Heart right ventricle (tissue), 16 donors: ENCODE results near the gene METTL21C. TPM values are rescaled to one million over a fixed set of nuclear protein-coding genes. Genes with fewer than 3 reads are reported as not detected.

ENCODE experiments used
- ATAC-seq, 8 donors: fragments of 200-7000 bp; cut with Tn5 transposase; one replicate each; pipeline ENCODE4 v1.9.1; 2020; ENCODE audit warnings: mild to moderate bottlenecking in 8 of 8, moderate library complexity in 8 of 8, moderate number of reproducible peaks in 1 of 8
- DNase-seq, 2 donors: peaks; one replicate each; pipeline ENCODE4 v3.0.0-alpha.2; 2020
- H3K27ac ChIP-seq, 10 donors: fragments of 200-600 bp; sonication (generic) in 2 of 10; one replicate each; pipeline versions ENCODE4 v1.5.0 to v1.8.0; 2020 to 2022; ENCODE audit warnings: mild to moderate bottlenecking in 3 of 10
- H3K27me3 ChIP-seq, 7 donors: fragments of 200-600 bp; one replicate each; pipeline ENCODE4 v1.8.0; 2021 to 2022; ENCODE audit warnings: mild to moderate bottlenecking in 2 of 7
- H3K36me3 ChIP-seq, 9 donors: fragments of 200-600 bp; sonication (generic) in 1 of 9; one replicate each; pipeline versions ENCODE4 v1.5.0 to v1.8.0; 2020 to 2022; ENCODE audit warnings: mild to moderate bottlenecking in 2 of 9
- H3K4me1 ChIP-seq, 9 donors: fragments of 200-600 bp; sonication (generic) in 1 of 9; one replicate each; pipeline versions ENCODE4 v1.5.0 to v1.8.0; 2020 to 2022; ENCODE audit warnings: mild to moderate bottlenecking in 4 of 9
- H3K4me3 ChIP-seq, 10 donors: fragments of 200-600 bp; sonication (generic) in 2 of 10; one replicate each; pipeline versions ENCODE4 v1.5.0 to v1.8.0; 2020 to 2022; ENCODE audit warnings: mild to moderate bottlenecking in 7 of 10, moderate library complexity in 2 of 10
- H3K9me3 ChIP-seq, 11 donors: fragments of 200-600 bp in 10 of 11; sonication (generic) in 2 of 11; one replicate each; pipeline versions ENCODE4 v1.5.0 to v1.8.0; 2013 to 2022; ENCODE audit warnings: mild to moderate bottlenecking in 2 of 11, control low read depth in 1 of 11, moderate library complexity in 1 of 11
- CTCF ChIP-seq, 9 donors: fragments of 200-600 bp; sonication (generic) in 2 of 9; IDR thresholded peaks; one replicate each; pipeline versions ENCODE4 v1.5.0 to v1.8.0; 2021 to 2022; ENCODE audit warnings: antibody characterized with exemption in 9 of 9, mild to moderate bottlenecking in 5 of 9, moderate library complexity in 1 of 9
- WGBS, 2 donors: extraction: QIAGEN DNeasy Blood & Tissue Kit; methylation state at CpG; one replicate each; pipeline ENCODE4 v1.1.7; 2013; ENCODE audit warnings: inconsistent platforms in 1 of 2; 5-methylcytosine and 5-hydroxymethylcytosine counted together
- intact Hi-C, 10 donors: fragments of 100-400 bp; cut with DNase I; formaldehyde crosslinking; loops; one replicate each; pipeline versions ENCODE4 v1.11.1 to v1.14.2; 2022
- polyA plus RNA-seq, 2 donors: library from polyadenylated mRNA; stranded (reverse); fragments of 200-250 nt; gene quantifications; one replicate each; pipeline ENCODE4 v1.2.3, GENCODE V29; 2013
- total RNA-seq, 10 donors: library from RNA; stranded (reverse); fragmentation: NEBNext Ultra II Directional in 3 of 10; extraction: Animal tissue kit (Norgen Biotek cat#: 25700) in 3 of 10; gene quantifications; one replicate each; pipeline versions ENCODE4 v1.2.1 to v1.2.4, GENCODE V29; 2021 to 2023
- donor health status: Arrhythmogenic right ventricular cardiomyopathy.
- donor health status: ischemic (EF 13 %, LVEDD 7.1; RV severe dilation, severe dysfunction).
- donor health status: healthy with polysubstance abuse.
- donor health status: DM: no; HTN: yes; CAD: no.
- donor health status: DM: no; HTN: no; CAD: no.
- donor health status: ischemic (EF 25% LVEDD 6.9; RV normal size, moderate dysfunction).
- donor health status: ischemic (EF 25% LVEDD 5.7; RV mildly dilated, moderate dysfunction).
- donor health status: healthy.
- donor health status: DM: yes; HTN: yes; CAD: no.
- donor health status: Ischemic cardiomyopathy.
- donor health status: ischemic (EF 35%, LVEDD 5.7; RV mildly dilated, moderate dysfunction).
- donor health status: nonischemic (EF 11% LVEDD 7.7; RV severe dilation, severe dysfunction).
- donor health status: DM: yes; HTN: yes; CAD: no.
- donor health status: PGD.
- donor health status: ischemic (EF 29% LVEDD 5.4; RV normal size, mild dysfunction).
- donor health status: nonischemic (EF 23%, LVEDD 6.1; RV moderate dilation, normal function).

The METTL21C gene
- total and polyA plus RNA-seq, 12 donors = not detected

DNA sequence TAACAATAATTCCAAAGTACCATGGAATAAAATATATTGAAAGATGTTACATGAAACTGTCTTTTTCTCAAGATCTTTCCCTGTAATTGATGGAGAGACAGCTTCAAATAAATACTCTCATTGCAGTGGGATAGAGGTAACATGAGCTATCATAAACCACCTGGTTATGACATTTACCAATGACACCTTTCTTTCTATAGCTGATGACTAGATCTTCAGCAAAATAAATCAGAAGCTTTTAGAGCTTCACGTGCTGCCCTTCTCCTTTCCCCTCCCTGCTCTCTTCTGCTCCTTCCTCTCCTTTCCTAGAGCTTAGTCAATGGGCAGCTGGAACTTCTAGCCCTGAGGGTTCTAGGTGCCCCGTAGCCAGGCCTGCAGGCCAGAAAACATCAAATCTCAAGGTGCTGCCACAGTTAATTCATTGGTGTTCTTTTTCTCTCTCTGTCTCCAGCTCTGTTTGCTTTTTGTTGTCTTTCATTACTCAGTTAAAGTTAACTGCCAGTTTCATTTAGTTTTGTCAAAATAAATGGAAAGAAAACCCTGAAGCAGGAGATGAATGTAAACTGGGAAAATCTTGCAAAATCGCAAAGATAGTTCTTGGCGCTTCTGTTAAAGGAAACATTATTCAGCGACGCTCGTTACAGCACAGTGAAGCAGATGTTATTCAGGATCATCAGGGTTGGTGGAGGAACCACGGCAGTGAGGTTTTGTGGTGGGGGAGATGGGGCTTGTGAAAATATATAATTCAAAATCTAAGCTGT, 8.3 kb upstream of the METTL21C start:
- H3K27ac ChIP-seq = no peak overlapping the region
- ATAC-seq = no peak

GRCh38 chr13:102701331-102701730, 6.5 kb upstream of the METTL21C start:
- TF ChIP-seq CTCF (IDR thresholded peaks at IDR 0.05) = no peak

More for the DNA sequence above, 8.3 kb upstream of the METTL21C start:
- TF ChIP-seq CTCF (IDR thresholded peaks at IDR 0.05) = no peak
- no peak for DNase-seq
- no peaks in the 10 kb centered on the region for H3K36me3 ChIP-seq
- no peak overlapping the region for H3K4me3 ChIP-seq
- intact Hi-C loops = no loop called here
- H3K9me3 ChIP-seq = peaks cover 0 to 11% (median 0%) of the 10 kb centered on the region in 11 donors
- WGBS, 2 donors = 68 to 76% methylated on average over 8 of the region's 8 CpGs
- no peaks in the 10 kb centered on the region for H3K27me3 ChIP-seq
- peaks cover 0 to 23% (median 6%) of the 10 kb centered on the region in 9 donors for H3K4me1 ChIP-seq

DNA sequence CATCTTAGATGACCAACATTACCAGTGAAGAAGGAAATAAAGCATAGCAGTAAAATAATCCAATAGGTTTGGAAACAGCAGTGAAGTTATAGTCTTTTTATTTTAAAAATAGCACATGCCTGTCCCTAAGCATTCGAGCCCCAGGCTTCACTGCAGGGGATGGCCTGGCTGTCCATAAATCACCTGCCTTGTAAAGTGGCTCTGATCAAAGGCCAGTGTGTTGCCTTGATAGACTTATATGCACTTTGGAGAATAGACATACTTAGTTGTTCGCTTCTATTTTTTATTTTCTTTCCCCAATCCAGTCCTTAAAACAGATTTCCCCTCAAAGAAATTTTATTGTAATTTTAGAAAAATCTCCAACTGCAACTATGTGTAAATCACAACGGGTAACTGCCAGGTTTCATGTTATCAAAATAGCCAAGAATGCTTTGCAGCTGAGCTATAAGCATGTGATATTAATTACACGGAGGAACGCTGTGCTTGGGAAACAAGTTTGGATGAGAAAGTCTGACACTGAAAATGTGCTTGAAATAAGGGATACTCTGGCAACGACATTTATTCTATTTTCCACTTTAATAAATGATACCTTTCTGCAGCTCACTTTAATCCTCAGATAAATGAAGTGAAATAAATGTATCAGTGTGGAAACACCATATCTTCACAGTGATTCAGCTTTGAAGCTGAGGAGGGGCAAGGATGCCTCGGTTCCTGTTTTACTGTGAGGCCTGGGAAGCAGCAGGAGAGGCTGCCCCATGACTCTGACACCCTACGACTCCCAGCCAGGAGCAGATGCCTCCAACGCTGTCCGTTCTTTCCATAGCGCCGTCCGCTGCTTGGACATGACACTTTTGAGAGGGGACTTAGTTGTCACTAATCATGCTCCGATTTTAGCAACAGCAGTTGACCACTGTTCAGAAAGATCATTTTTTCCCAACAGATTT, 5.5 kb upstream of the METTL21C start:
- Histone ChIP-seq H3K4me3 (no peak overlapping the region), H3K4me1 (peaks cover 0 to 13% (median 6%) of the 10 kb centered on the region in 9 donors), H3K27me3 (peaks cover 0 to 3% (median 0%) of the 10 kb centered on the region in 7 donors), H3K27ac (peak overlapping the region in 4 of 10 donors; percentile 59 to 65 (median 61)), H3K36me3 (no peaks in the 10 kb centered on the region), H3K9me3 (peaks cover 0 to 13% (median 0%) of the 10 kb centered on the region in 11 donors)
- intact Hi-C loops = no loop called here
- ATAC-seq (peak in 5 of 8 donors; percentile 54 to 74 (median 70)), DNase-seq (no peak)
- 43 to 59% methylated on average over 14 of the region's 14 CpGs for WGBS, 2 donors
- no peak for TF ChIP-seq CTCF (IDR thresholded peaks at IDR 0.05)

More at GRCh38 chr13:102701331-102701730, 6.5 kb upstream of the METTL21C start:
- intact Hi-C loops = no loop called here
- ATAC-seq = no peak
- WGBS, 2 donors = 86 to 91% methylated on average over 5 of the region's 5 CpGs
- Histone ChIP-seq H3K36me3 (no peaks in the 10 kb centered on the region), H3K27ac (peak overlapping the region in 4 of 10 donors; percentile 59 to 65 (median 61)), H3K4me3 (no peak overlapping the region), H3K4me1 (peaks cover 0 to 13% (median 6%) of the 10 kb centered on the region in 9 donors), H3K27me3 (no peaks in the 10 kb centered on the region), H3K9me3 (peaks cover 0 to 13% (median 0%) of the 10 kb centered on the region in 11 donors)
- no peak for DNase-seq

GRCh38 chr13:102699504-102699903, 4.7 kb upstream of the METTL21C start:
- ATAC-seq = no peak
- intact Hi-C loops = no loop called here

More at GRCh38 chr13:102699504-102699903, 4.7 kb upstream of the METTL21C start:
- H3K4me1 ChIP-seq = peaks cover 0 to 13% (median 6%) of the 10 kb centered on the region in 9 donors
- H3K27me3 ChIP-seq = peaks cover 0 to 3% (median 0%) of the 10 kb centered on the region in 7 donors
- no peak overlapping the region for H3K4me3 ChIP-seq
- H3K9me3 ChIP-seq = peaks cover 0 to 13% (median 0%) of the 10 kb centered on the region in 11 donors
- 74 to 90% methylated on average over 3 of the region's 3 CpGs for WGBS, 2 donors
- no peak for DNase-seq
- no peak for TF ChIP-seq CTCF (IDR thresholded peaks at IDR 0.05)
- no peaks in the 10 kb centered on the region for H3K36me3 ChIP-seq
- peak overlapping the region in 1 of 10 donors; percentile 63 for H3K27ac ChIP-seq
